ENCODE results near the gene KSR2. TPM values are rescaled to one million over a fixed set of nuclear protein-coding genes. Genes with fewer than 3 reads are reported as not detected.
A peak's percentile ranks its signal among the peaks of the same experiment; 100 is the strongest.

Gene KSR2
- total RNA-seq, 2 donors from 2014 or later, result 1.1 to 2.0 TPM

DNA sequence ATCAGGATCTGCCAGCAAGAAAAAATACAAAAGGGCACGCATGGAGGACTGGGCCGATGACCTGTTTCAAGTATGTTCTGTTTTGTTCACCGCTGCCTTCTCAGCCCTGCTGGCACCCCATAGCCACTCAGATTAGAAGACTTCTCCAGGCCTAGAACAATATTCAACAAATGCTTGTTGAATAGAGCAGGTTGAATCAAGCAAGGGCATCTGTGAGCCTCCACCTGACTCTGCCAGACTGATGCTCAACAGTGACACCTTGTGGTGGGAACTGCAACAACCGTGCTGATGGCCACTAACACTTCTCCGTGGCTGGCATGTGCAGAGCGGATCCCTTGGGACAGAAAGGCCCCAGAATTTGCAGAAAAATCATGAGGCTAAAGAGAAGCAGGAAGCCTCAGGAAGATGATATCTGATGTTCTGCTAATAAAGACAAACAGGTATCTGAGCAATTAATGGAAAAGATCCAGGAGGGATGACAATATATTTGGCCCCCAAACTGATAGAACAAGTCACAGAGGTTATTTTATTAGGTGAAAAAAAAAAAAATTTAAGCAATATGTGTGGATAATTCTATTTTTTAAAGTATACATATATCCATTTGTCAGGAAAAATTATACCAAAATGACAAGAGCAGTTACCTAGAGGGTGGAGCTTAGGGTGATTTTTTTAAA, 114.3 kb downstream of the KSR2 start:
- Mint-ChIP-seq H3K27ac (no peak overlapping the region), H3K36me3 (ENCODE audit: low read depth) (no peaks in the 10 kb centered on the region), H3K9me3 (no peaks in the 10 kb centered on the region), H3K4me1 (peaks cover 3% of the 10 kb centered on the region), H3K4me3 (no peak overlapping the region), H3K27me3 (ENCODE audit: insufficient read depth) (no peaks in the 10 kb centered on the region)
- Histone ChIP-seq H3K9ac (ENCODE audit: extremely low read depth, low read length, poor library complexity, severe bottlenecking) (no peak overlapping the region), H3K4me1 (ENCODE audit: control insufficient read depth, insufficient read depth, low read length) (no peaks in the 10 kb centered on the region), H3K27me3 (ENCODE audit: control insufficient read depth, insufficient read depth, low read length, poor library complexity, severe bottlenecking) (no peaks in the 10 kb centered on the region), H3K4me3 (ENCODE audit: low read length) (no peak overlapping the region), H3K27ac (ENCODE audit: low read depth, low read length) (no peak overlapping the region), H3K36me3 (ENCODE audit: control insufficient read depth, insufficient read depth, low read length) (no peaks in the 10 kb centered on the region), H3K9me3 (ENCODE audit: control insufficient read depth, low read length) (no peaks in the 10 kb centered on the region)
- peak; percentile 97 for DNase-seq
- WGBS, 2 experiments (ENCODE audit: insufficient coverage in 1 of 2, insufficient read length in 1 of 2), result 38 to 47% methylated on average over 4 to 6 of the region's 6 CpGs
- TF ChIP-seq, protein P1, sequence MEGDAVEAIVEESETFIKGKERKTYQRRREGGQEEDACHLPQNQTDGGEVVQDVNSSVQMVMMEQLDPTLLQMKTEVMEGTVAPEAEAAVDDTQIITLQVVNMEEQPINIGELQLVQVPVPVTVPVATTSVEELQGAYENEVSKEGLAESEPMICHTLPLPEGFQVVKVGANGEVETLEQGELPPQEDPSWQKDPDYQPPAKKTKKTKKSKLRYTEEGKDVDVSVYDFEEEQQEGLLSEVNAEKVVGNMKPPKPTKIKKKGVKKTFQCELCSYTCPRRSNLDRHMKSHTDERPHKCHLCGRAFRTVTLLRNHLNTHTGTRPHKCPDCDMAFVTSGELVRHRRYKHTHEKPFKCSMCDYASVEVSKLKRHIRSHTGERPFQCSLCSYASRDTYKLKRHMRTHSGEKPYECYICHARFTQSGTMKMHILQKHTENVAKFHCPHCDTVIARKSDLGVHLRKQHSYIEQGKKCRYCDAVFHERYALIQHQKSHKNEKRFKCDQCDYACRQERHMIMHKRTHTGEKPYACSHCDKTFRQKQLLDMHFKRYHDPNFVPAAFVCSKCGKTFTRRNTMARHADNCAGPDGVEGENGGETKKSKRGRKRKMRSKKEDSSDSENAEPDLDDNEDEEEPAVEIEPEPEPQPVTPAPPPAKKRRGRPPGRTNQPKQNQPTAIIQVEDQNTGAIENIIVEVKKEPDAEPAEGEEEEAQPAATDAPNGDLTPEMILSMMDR (conservative IDR thresholded peaks at IDR 0.05), result peak; percentile 91

DNA sequence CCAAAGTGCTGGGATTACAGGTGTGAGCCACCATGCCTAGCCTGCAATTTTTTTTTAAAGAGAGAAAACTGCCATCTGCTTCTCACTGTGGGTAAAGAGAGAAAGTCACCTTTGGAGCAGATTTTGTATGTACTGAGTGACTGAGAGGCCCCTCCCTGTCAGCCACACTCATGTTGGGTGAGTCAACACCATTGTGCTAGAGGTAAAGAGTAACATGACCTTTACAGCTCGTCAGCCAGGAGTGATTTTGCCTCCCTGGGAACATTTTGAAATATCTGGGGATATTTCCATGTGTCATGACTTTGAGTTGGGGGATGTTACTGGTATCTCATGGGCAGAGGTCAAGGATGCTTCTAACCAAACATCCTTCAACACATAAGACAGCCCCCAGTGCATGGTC, 115.2 kb downstream of the KSR2 start:
- Histone ChIP-seq H3K9ac (ENCODE audit: extremely low read depth, low read length, poor library complexity, severe bottlenecking) (no peak overlapping the region), H3K4me3 (ENCODE audit: low read length) (no peak overlapping the region), H3K36me3 (ENCODE audit: control insufficient read depth, insufficient read depth, low read length) (no peaks in the 10 kb centered on the region), H3K27ac (ENCODE audit: low read depth, low read length) (no peak overlapping the region), H3K4me1 (ENCODE audit: control insufficient read depth, insufficient read depth, low read length) (no peaks in the 10 kb centered on the region), H3K27me3 (ENCODE audit: control insufficient read depth, insufficient read depth, low read length, poor library complexity, severe bottlenecking) (no peaks in the 10 kb centered on the region), H3K9me3 (ENCODE audit: control insufficient read depth, low read length) (no peaks in the 10 kb centered on the region)
- DNase-seq, result no peak
- TF ChIP-seq, protein P1 (conservative IDR thresholded peaks at IDR 0.05), result no peak
- Mint-ChIP-seq H3K36me3 (ENCODE audit: low read depth) (no peaks in the 10 kb centered on the region), H3K27me3 (ENCODE audit: insufficient read depth) (no peaks in the 10 kb centered on the region), H3K4me1 (peaks cover 3% of the 10 kb centered on the region), H3K27ac (no peak overlapping the region), H3K4me3 (no peak overlapping the region), H3K9me3 (no peaks in the 10 kb centered on the region)
- WGBS, 2 experiments (ENCODE audit: insufficient coverage in 1 of 2, insufficient read length in 1 of 2), result 62% methylated on average over 1 of the region's 1 CpG; no CpG with 5 or more reads in 1 of the 2 experiments

DNA sequence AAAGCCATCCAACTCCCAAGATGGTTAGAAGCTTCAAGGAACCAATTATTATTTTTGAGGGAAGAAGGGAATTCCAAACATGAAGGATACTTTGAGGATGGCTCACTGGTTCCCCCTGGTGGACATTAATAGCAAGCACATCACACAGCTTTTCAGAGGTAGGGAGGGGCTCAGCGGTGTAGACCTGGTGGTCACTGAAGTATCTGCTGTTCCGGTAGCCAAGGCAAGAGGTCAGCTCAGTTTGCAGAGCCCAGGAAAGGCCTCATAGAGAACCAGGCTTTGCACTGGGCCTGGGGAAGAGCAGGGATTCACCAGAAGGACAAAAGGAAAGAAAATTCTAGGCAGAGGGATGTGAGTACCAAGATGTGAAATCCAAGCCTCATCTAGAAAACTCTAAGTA, 118.7 kb downstream of the KSR2 start:
- Mint-ChIP-seq H3K9me3 (no peaks in the 10 kb centered on the region), H3K4me1 (peaks cover 10% of the 10 kb centered on the region), H3K27me3 (ENCODE audit: insufficient read depth) (no peaks in the 10 kb centered on the region), H3K4me3 (no peak overlapping the region), H3K27ac (no peak overlapping the region), H3K36me3 (ENCODE audit: low read depth) (no peaks in the 10 kb centered on the region)
- Histone ChIP-seq H3K27me3 (ENCODE audit: control insufficient read depth, insufficient read depth, low read length, poor library complexity, severe bottlenecking) (no peaks in the 10 kb centered on the region), H3K4me3 (ENCODE audit: low read length) (no peak overlapping the region), H3K9me3 (ENCODE audit: control insufficient read depth, low read length) (no peaks in the 10 kb centered on the region), H3K4me1 (ENCODE audit: control insufficient read depth, insufficient read depth, low read length) (no peaks in the 10 kb centered on the region), H3K9ac (ENCODE audit: extremely low read depth, low read length, poor library complexity, severe bottlenecking) (no peak overlapping the region), H3K27ac (ENCODE audit: low read depth, low read length) (no peak overlapping the region), H3K36me3 (ENCODE audit: control insufficient read depth, insufficient read depth, low read length) (no peaks in the 10 kb centered on the region)
- WGBS, 2 experiments (ENCODE audit: insufficient coverage in 1 of 2, insufficient read length in 1 of 2), result 8 to 34% methylated on average over 2 of the region's 2 CpGs
- TF ChIP-seq, protein P1 (conservative IDR thresholded peaks at IDR 0.05), result peak; percentile 96
- peak; percentile 89 for DNase-seq

Measured in endodermal cell (in vitro differentiated cells).